IMR-90 (cell line): ENCODE results near the gene ADGRV1.

Source experiments
- CEBPB ChIP-seq: IDR thresholded peaks from 2 replicates; pipeline ENCODE4 v1.6.1; 2012; ENCODE audit warnings: low read depth, low read length, improper control_type of control experiment
- CTCF ChIP-seq: conservative IDR thresholded peaks from 2 replicates; pipeline ENCODE4 v1.5.1; 2012; ENCODE audit warnings: mild to moderate bottlenecking, low read depth, low read length, improper control_type of control experiment
- MAFK ChIP-seq: IDR thresholded peaks from 2 replicates; pipeline ENCODE4 v1.6.1; 2012; ENCODE audit warnings: low read depth, low read length, improper control_type of control experiment
- MXI1 ChIP-seq: IDR thresholded peaks from 2 replicates; pipeline ENCODE4 v1.6.1; 2012; ENCODE audit warnings: low read depth, mild to moderate bottlenecking, low read length, moderate library complexity, borderline replicate concordance
- POLR2A ChIP-seq: IDR thresholded peaks from 2 replicates; pipeline ENCODE4 v1.6.1; 2012; ENCODE audit warnings: mild to moderate bottlenecking, low read depth, low read length
- SMC3 ChIP-seq: fragments of 150-350 bp; IDR thresholded peaks from 2 replicates; pipeline ENCODE4 v1.6.1; 2016; ENCODE audit warnings: low read depth, mild to moderate bottlenecking, antibody characterized with exemption, low read length, moderate library complexity

- no peak for TF ChIP-seq CTCF
- TF ChIP-seq SMC3: no peak
- TF ChIP-seq MAFK: no peak
- no peak for TF ChIP-seq MXI1
- no peak for TF ChIP-seq POLR2A
- no peak for TF ChIP-seq CEBPB
Measured at GRCh38 chr5:90638878-90639277, 80.3 kb downstream of the ADGRV1 start.
